ENCODE results near the gene KRT71. TPM values are rescaled to one million over a fixed set of nuclear protein-coding genes. Genes with fewer than 3 reads are reported as not detected.

Gene KRT71
- total RNA-seq, 4 donors from 2014 or later, result 0.32 to 61.7 (median 1.6) TPM; not detected in 1

- H3K4me3 ChIP-seq (ENCODE audit: low read depth, poor library complexity, severe bottlenecking), result no peak overlapping the region
- WGBS, 2 donors, result 84 to 91% methylated on average over 6 of the region's 6 CpGs
- no peak for TF ChIP-seq POLR2A (IDR thresholded peaks at IDR 0.05)
- TF ChIP-seq CTCF (IDR thresholded peaks at IDR 0.05), result no peak
- intact Hi-C loops (cut with DNase I; ENCODE audit: low total_unique reads), result no loop called here
- no peak for DNase-seq (ENCODE audit: low spot score in 2 of 2)
Measured at GRCh38 chr12:52555577-52555976, 2.6 kb upstream of the KRT71 start.

- TF ChIP-seq CTCF (IDR thresholded peaks at IDR 0.05) (no peak), POLR2A (IDR thresholded peaks at IDR 0.05) (no peak)
- WGBS, 2 donors, result 76 to 92% methylated on average over 5 of the region's 5 CpGs
- H3K4me3 ChIP-seq (ENCODE audit: low read depth, poor library complexity, severe bottlenecking), result no peak overlapping the region
- intact Hi-C loops (cut with DNase I; ENCODE audit: low total_unique reads), result no loop called here
- no peak for DNase-seq (ENCODE audit: low spot score in 2 of 2)
Measured at GRCh38 chr12:52552055-52552454, 890 bp downstream of the KRT71 start.

- intact Hi-C loops (cut with DNase I; ENCODE audit: low total_unique reads), result no loop called here
- TF ChIP-seq CTCF (IDR thresholded peaks at IDR 0.05) (no peak), POLR2A (IDR thresholded peaks at IDR 0.05) (no peak)
- DNase-seq (ENCODE audit: low spot score in 2 of 2), result no peak
- no peak overlapping the region for H3K4me3 ChIP-seq (ENCODE audit: low read depth, poor library complexity, severe bottlenecking)
- 66 to 83% methylated on average over 4 to 6 of the region's 6 CpGs for WGBS, 2 donors
Measured at GRCh38 chr12:52551216-52551865, 1.6 kb downstream of the KRT71 start.

GRCh38 chr12:52546126-52546525 is 6.8 kb downstream of the KRT71 start:
- intact Hi-C loops (cut with DNase I; ENCODE audit: low total_unique reads), result no loop called here
- 90 to 91% methylated on average over 15 of the region's 15 CpGs for WGBS, 2 donors
- no peak for DNase-seq (ENCODE audit: low spot score in 2 of 2)
- H3K4me3 ChIP-seq (ENCODE audit: low read depth, poor library complexity, severe bottlenecking), result no peak overlapping the region
- no peak for TF ChIP-seq CTCF (IDR thresholded peaks at IDR 0.05)
- no peak for TF ChIP-seq POLR2A (IDR thresholded peaks at IDR 0.05)

- WGBS, 2 donors, result 35 to 38% methylated on average over 17 of the region's 17 CpGs
- TF ChIP-seq CTCF (IDR thresholded peaks at IDR 0.05) (no peak), POLR2A (IDR thresholded peaks at IDR 0.05) (no peak)
- no peak for DNase-seq (ENCODE audit: low spot score in 2 of 2)
- no peak overlapping the region for H3K4me3 ChIP-seq (ENCODE audit: low read depth, poor library complexity, severe bottlenecking)
- intact Hi-C loops (cut with DNase I; ENCODE audit: low total_unique reads), result no loop called here
Measured at GRCh38 chr12:52543985-52544883, 8.7 kb downstream of the KRT71 start.
